ENCODE data around the gene RNF224. TPM values are rescaled to one million over a fixed set of nuclear protein-coding genes. Genes with fewer than 3 reads are reported as not detected.
A peak's percentile ranks its signal among the peaks of the same experiment; 100 is the strongest.

The RNF224 gene
- total and polyA plus RNA-seq, 2 of the 13 experiments (the other 11 are each of a cell fraction or from before 2014, with no cell fraction given) = 0.09 TPM; not detected in 1

- TF ChIP-seq U2AF2 (IDR thresholded peaks at IDR 0.05; ENCODE audit: low read depth, low read length) = no peak
- 0 out of 2 replicates have a peak, but pooled peaks have one; percentile 36 for TF ChIP-seq HNRNPL (IDR thresholded peaks at IDR 0.05; ENCODE audit: low read depth, low read length)
- no peak for TF ChIP-seq TFDP1 (CRISPR knock-in tag; IDR thresholded peaks at IDR 0.05; ENCODE audit: borderline replicate concordance)
- TF ChIP-seq ZNF256 (CRISPR knock-in tag; conservative IDR thresholded peaks at IDR 0.05) = no peak
- TF ChIP-seq ZFP37 (CRISPR knock-in tag; IDR thresholded peaks at IDR 0.05; ENCODE audit: borderline replicate concordance) = no peak
- no peak for TF ChIP-seq ZNF407 (CRISPR knock-in tag; IDR thresholded peaks at IDR 0.05; ENCODE audit: not compliant biosample characterization)
- TF ChIP-seq, protein P1, sequence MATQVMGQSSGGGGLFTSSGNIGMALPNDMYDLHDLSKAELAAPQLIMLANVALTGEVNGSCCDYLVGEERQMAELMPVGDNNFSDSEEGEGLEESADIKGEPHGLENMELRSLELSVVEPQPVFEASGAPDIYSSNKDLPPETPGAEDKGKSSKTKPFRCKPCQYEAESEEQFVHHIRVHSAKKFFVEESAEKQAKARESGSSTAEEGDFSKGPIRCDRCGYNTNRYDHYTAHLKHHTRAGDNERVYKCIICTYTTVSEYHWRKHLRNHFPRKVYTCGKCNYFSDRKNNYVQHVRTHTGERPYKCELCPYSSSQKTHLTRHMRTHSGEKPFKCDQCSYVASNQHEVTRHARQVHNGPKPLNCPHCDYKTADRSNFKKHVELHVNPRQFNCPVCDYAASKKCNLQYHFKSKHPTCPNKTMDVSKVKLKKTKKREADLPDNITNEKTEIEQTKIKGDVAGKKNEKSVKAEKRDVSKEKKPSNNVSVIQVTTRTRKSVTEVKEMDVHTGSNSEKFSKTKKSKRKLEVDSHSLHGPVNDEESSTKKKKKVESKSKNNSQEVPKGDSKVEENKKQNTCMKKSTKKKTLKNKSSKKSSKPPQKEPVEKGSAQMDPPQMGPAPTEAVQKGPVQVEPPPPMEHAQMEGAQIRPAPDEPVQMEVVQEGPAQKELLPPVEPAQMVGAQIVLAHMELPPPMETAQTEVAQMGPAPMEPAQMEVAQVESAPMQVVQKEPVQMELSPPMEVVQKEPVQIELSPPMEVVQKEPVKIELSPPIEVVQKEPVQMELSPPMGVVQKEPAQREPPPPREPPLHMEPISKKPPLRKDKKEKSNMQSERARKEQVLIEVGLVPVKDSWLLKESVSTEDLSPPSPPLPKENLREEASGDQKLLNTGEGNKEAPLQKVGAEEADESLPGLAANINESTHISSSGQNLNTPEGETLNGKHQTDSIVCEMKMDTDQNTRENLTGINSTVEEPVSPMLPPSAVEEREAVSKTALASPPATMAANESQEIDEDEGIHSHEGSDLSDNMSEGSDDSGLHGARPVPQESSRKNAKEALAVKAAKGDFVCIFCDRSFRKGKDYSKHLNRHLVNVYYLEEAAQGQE (IDR thresholded peaks at IDR 0.05; ENCODE audit: borderline replicate concordance in 1 of 2, low read depth in 1 of 2, low read length in 2 of 2) = no peak
- TF ChIP-seq, protein P2, sequence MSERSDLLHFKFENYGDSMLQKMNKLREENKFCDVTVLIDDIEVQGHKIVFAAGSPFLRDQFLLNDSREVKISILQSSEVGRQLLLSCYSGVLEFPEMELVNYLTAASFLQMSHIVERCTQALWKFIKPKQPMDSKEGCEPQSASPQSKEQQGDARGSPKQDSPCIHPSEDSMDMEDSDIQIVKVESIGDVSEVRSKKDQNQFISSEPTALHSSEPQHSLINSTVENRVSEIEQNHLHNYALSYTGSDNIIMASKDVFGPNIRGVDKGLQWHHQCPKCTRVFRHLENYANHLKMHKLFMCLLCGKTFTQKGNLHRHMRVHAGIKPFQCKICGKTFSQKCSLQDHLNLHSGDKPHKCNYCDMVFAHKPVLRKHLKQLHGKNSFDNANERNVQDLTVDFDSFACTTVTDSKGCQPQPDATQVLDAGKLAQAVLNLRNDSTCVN (CRISPR knock-in tag; IDR thresholded peaks at IDR 0.05; ENCODE audit: borderline replicate concordance) = no peak
- TF ChIP-seq, protein P3, sequence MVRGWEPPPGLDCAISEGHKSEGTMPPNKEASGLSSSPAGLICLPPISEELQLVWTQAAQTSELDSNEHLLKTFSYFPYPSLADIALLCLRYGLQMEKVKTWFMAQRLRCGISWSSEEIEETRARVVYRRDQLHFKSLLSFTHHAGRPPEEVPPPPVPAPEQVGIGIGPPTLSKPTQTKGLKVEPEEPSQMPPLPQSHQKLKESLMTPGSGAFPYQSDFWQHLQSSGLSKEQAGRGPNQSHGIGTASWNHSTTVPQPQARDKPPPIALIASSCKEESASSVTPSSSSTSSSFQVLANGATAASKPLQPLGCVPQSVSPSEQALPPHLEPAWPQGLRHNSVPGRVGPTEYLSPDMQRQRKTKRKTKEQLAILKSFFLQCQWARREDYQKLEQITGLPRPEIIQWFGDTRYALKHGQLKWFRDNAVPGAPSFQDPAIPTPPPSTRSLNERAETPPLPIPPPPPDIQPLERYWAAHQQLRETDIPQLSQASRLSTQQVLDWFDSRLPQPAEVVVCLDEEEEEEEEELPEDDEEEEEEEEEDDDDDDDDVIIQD (CRISPR knock-in tag; IDR thresholded peaks at IDR 0.05; ENCODE audit: low read depth) = no peak
Measured at GRCh38 chr9:137233143-137233980, 6.1 kb downstream of the RNF224 start (continued).
